ENCODE measurements around the gene ARHGAP21. TPM values are rescaled to one million over a fixed set of nuclear protein-coding genes. Genes with fewer than 3 reads are reported as not detected.

Gene ARHGAP21
- total RNA-seq, 1 experiment from 2014 or later, result 59.4 TPM

- Histone ChIP-seq H3K23ac (ENCODE audit: insufficient read length, low read depth, low read length) (no peak overlapping the region), H3K79me2 (ENCODE audit: insufficient read depth, low read length) (no peaks in the 10 kb centered on the region), H4K8ac (replicated peaks; ENCODE audit: insufficient read length, low read depth, low read length) (no peak overlapping the region), H3K9me3 (ENCODE audit: control insufficient read depth, low read depth, low read length) (no peaks in the 10 kb centered on the region), H3K27me3 (ENCODE audit: insufficient read depth, low read length) (no peaks in the 10 kb centered on the region), H4K5ac (ENCODE audit: insufficient read length, low read depth, low read length) (no peak overlapping the region), H4K91ac (ENCODE audit: insufficient read length, low read depth, low read length) (no peak overlapping the region), H3K56ac (ENCODE audit: insufficient read length, low read depth, low read length) (no peak overlapping the region), H3K23me2 (ENCODE audit: insufficient read length, low read depth, low read length, poor library complexity, severe bottlenecking) (no peaks in the 10 kb centered on the region), H2AK5ac (ENCODE audit: insufficient read length, low read length) (no peak overlapping the region), H2AFZ (ENCODE audit: low read length) (no peak overlapping the region), H2BK12ac (ENCODE audit: insufficient read length, low read depth, low read length) (no peak overlapping the region), H3K18ac (ENCODE audit: insufficient read length, low read depth, low read length) (no peak overlapping the region), H3K4me2 (ENCODE audit: insufficient read depth, insufficient read length, low read length) (no peak overlapping the region), H2BK5ac (ENCODE audit: insufficient read length, low read length) (no peak overlapping the region), H2BK120ac (ENCODE audit: low read depth, low read length, poor library complexity, severe bottlenecking) (no peak overlapping the region), H3K27ac (ENCODE audit: insufficient read length, low read depth, low read length) (no peak overlapping the region), H2BK15ac (ENCODE audit: low read depth, low read length) (no peak overlapping the region), H3K79me1 (ENCODE audit: insufficient read depth, low read depth, low read length, poor library complexity, severe bottlenecking) (no peaks in the 10 kb centered on the region), H3K9ac (ENCODE audit: extremely low read depth, insufficient read length, low read length) (no peak overlapping the region), H4K20me1 (ENCODE audit: control insufficient read depth, insufficient read depth, insufficient read length) (no peaks in the 10 kb centered on the region), H3K4me1 (ENCODE audit: insufficient read depth, low read length) (no peaks in the 10 kb centered on the region), H2BK20ac (ENCODE audit: low read depth, low read length, poor library complexity, severe bottlenecking) (no peak overlapping the region), H3K4ac (ENCODE audit: low read depth, low read length) (no peak overlapping the region), H3K14ac (ENCODE audit: insufficient read depth, low read length) (no peak overlapping the region), H3T11ph (ENCODE audit: low read length) (no peak overlapping the region)
- H3K27me3 Mint-ChIP-seq (ENCODE audit: low read depth), result peaks cover 5% of the 10 kb centered on the region
- no peak for TF ChIP-seq CTCF (conservative IDR thresholded peaks at IDR 0.05)
- peaks cover 0 to 5% (median 0%) of the 10 kb centered on the region in 3 experiments; a peak in 2 of 7 replicates for H3K36me3 Mint-ChIP-seq (ENCODE audit: insufficient read depth in 1 of 3, low read depth in 3 of 3)
- DNase-seq, result no peak
- no CpG with 5 or more reads among the region's 12 CpGs for WGBS (ENCODE audit: extremely low coverage, insufficient read length, low lambda C conversion rate)
- H3K4me1 Mint-ChIP-seq, result peaks cover 10 to 16% of the 10 kb centered on the region in 2 experiments; a peak in 3 of 4 replicates
- no peak overlapping the region for H3K27ac Mint-ChIP-seq
- H3K9me3 Mint-ChIP-seq, result peaks cover 0 to 3% of the 10 kb centered on the region in 2 experiments; a peak in 1 of 5 replicates
- H3K4me3 Mint-ChIP-seq, result no peak overlapping the region; a peak in 1 of 5 replicates
Observed at GRCh38 chr10:24569828-24570657, 153.6 kb downstream of the ARHGAP21 start.

Data from H9 (cell line).